GM23248 (cell line): ENCODE data around the gene ARHGAP10.

ENCODE experiments used
- EZH2 ChIP-seq: fragments of 200-600 bp; sonication (generic); IDR thresholded peaks from 2 replicates; pipeline ENCODE4 v1.6.1; 2018; ENCODE audit warnings: antibody characterized with exemption, mild to moderate bottlenecking; ENCODE audit not compliant: insufficient read depth, poor library complexity, severe bottlenecking
- EZH2phosphoT487 ChIP-seq: fragments of 200-600 bp; sonication (generic); IDR thresholded peaks from 2 replicates; pipeline ENCODE4 v1.6.1; 2018; ENCODE audit warnings: antibody characterized with exemption, moderate library complexity, mild to moderate bottlenecking, low read depth; ENCODE audit not compliant: insufficient read depth

GRCh38 chr4:147943159-147943638, 211.3 kb downstream of the ARHGAP10 start:
- TF ChIP-seq EZH2 (no peak), EZH2phosphoT487 (no peak)
